NCI-H226 (cell line): ENCODE results near the gene MXRA8.

Source experiments
- DNase-seq: peaks from one replicate; pipeline ENCODE4 v3.0.0-alpha.2; 2015

Gene MXRA8

GRCh38 chr1:1306070-1306660, 52.2 kb downstream of the MXRA8 start:
- DNase-seq, result no peak

GRCh38 chr1:1305300-1306069, 52.9 kb downstream of the MXRA8 start:
- DNase-seq, result peak; percentile 82

DNA sequence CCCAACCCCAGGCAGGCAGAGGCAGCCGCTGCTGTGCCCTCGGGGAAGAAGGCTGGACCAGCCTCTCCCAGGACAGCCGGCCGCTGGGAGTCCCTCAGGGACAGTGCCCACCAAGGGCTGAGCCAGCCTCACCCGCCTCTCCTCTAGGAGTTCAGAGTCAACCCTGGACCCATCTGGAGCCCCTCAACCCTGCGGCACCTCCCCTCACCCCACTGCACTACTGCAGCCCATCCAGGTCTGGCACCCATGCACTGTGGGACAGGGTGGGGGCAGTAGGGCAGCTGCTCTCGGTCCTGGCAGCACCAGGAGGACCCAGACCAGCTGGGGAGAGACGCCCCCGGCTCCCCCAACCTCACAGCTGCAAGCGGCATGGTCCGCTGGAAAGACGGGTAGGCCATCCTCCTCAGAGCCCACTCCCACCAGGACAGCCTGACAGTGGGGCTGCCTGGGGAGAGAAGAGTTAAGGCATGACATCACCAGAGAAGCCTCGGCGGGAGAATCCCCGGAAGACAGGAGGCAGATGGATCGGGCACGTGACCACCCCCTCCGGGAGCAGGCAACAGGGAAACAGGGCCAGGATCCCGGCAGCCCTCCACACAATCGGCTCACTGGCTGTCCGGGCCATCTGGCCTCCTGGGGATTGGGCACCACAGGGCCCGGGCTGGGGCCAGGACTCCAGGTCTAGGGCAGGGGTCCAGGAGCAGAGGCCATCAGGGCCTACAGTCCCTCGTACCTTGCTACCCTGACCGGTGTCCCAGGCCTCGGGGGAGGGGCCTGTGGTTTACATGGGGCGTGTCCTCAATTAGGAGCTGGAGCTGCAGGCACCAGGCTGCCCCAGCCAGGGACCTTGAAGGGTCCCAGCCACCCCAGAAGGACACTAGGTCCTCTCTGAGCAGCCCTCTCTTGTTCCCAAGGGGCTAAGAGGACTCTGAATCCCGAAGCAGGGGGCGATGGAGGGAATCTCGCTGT, 53.7 kb downstream of the MXRA8 start:
- DNase-seq, result peak; percentile 76

GRCh38 chr1:1303736-1304135, 54.6 kb downstream of the MXRA8 start:
- no peak for DNase-seq

DNA sequence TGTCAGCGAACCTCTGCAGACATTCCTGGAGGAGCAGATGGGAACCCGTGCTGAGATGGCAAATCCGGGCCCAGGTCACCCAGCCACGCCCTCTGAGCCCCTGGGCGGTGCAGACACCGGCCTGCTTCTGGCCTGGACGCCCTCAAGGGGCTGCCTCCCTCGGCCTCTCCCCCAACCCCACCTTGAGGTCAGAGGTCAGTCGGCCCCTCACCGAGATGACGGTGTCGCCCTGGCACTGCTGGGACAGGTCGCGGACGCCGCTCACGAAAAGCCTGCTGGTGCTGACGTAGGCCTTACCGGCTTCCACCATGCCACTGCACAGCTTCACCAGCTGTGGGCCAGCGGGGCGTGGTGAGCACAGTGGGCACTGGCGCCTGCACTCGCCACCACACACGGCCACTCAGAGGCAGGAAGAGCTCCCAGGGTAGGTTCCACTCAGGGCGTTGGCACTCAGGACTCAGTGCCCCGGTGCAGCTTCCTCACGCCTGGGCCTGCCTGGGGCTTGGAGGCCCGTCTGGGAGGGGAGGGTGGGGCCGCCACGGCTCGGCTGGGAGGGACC, 55.3 kb downstream of the MXRA8 start:
- no peak for DNase-seq
